ENCODE results near the gene FBXW4. TPM values are rescaled to one million over a fixed set of nuclear protein-coding genes. Genes with fewer than 3 reads are reported as not detected.

The FBXW4 gene
- total RNA-seq, 1 donor: 35.2 TPM

- TF ChIP-seq CTCF (IDR thresholded peaks at IDR 0.05; ENCODE audit: insufficient read depth, low read length): no peak
- DNase-seq (ENCODE audit: low read depth): no peak
- no peak overlapping the region for H3K4me3 ChIP-seq (ENCODE audit: low read depth, low read length)
Measured at GRCh38 chr10:101611096-101611905, 83.7 kb downstream of the FBXW4 start.

- no peak for TF ChIP-seq CTCF (IDR thresholded peaks at IDR 0.05; ENCODE audit: insufficient read depth, low read length)
- no peak for DNase-seq (ENCODE audit: low read depth)
- H3K4me3 ChIP-seq (ENCODE audit: low read depth, low read length): no peak overlapping the region
Measured at GRCh38 chr10:101609481-101609880, 85.5 kb downstream of the FBXW4 start.

GRCh38 chr10:101607124-101607523, 87.8 kb downstream of the FBXW4 start:
- DNase-seq (ENCODE audit: low read depth): no peak
- TF ChIP-seq CTCF (IDR thresholded peaks at IDR 0.05; ENCODE audit: insufficient read depth, low read length): no peak
- H3K4me3 ChIP-seq (ENCODE audit: low read depth, low read length): no peak overlapping the region

GRCh38 chr10:101602761-101603398, 92.1 kb downstream of the FBXW4 start:
- peak; percentile 50 for DNase-seq (ENCODE audit: low read depth)
- no peak overlapping the region for H3K4me3 ChIP-seq (ENCODE audit: low read depth, low read length)
- peak; percentile 53 for TF ChIP-seq CTCF (IDR thresholded peaks at IDR 0.05; ENCODE audit: insufficient read depth, low read length)

- DNase-seq (ENCODE audit: low read depth): no peak
- no peak for TF ChIP-seq CTCF (IDR thresholded peaks at IDR 0.05; ENCODE audit: insufficient read depth, low read length)
- H3K4me3 ChIP-seq (ENCODE audit: low read depth, low read length): no peak overlapping the region
Measured at GRCh38 chr10:101601541-101601940, 93.4 kb downstream of the FBXW4 start.

GRCh38 chr10:101597091-101597900, 97.7 kb downstream of the FBXW4 start:
- TF ChIP-seq CTCF (IDR thresholded peaks at IDR 0.05; ENCODE audit: insufficient read depth, low read length): no peak
- no peak for DNase-seq (ENCODE audit: low read depth)
- no peak overlapping the region for H3K4me3 ChIP-seq (ENCODE audit: low read depth, low read length)
